ENCODE measurements around the gene NRBP1. TPM values are rescaled to one million over a fixed set of nuclear protein-coding genes. Genes with fewer than 3 reads are reported as not detected.
A peak's percentile ranks its signal among the peaks of the same experiment; 100 is the strongest.

Gene NRBP1
- total RNA-seq (2012; rRNA removed) = 107 and 120 TPM in 2 replicates
- 150 and 155 TPM in 2 replicates for polyA plus RNA-seq (2012; rRNA removed)
- 80.8 and 104 TPM in 2 replicates for polyA plus RNA-seq (2012; cell fraction: cytosol; rRNA removed)
- 110 and 132 TPM in 2 replicates for polyA plus RNA-seq (2012; cell fraction: nucleus; rRNA removed; ENCODE audit: low replicate concordance)
- Bru-seq, nascent RNA = percentile 84 among the genes with signal in this experiment
- percentile 90 among the genes with signal in this experiment for BruChase-seq, experiment 1, labeled RNA remaining after a 6-hour chase
- percentile 85 among the genes with signal in this experiment for BruChase-seq, experiment 2, labeled RNA remaining after a 2-hour chase
- long read RNA-seq, transcript NRBP1-203 (18 exons, 2,163 nt) = major isoform, 10 of 147 reads
- long read RNA-seq, partial matches to known transcripts = 127 of 147 reads
- long read RNA-seq, other reads (novel, unspliced or antisense) = 9 of 147 reads

DNA sequence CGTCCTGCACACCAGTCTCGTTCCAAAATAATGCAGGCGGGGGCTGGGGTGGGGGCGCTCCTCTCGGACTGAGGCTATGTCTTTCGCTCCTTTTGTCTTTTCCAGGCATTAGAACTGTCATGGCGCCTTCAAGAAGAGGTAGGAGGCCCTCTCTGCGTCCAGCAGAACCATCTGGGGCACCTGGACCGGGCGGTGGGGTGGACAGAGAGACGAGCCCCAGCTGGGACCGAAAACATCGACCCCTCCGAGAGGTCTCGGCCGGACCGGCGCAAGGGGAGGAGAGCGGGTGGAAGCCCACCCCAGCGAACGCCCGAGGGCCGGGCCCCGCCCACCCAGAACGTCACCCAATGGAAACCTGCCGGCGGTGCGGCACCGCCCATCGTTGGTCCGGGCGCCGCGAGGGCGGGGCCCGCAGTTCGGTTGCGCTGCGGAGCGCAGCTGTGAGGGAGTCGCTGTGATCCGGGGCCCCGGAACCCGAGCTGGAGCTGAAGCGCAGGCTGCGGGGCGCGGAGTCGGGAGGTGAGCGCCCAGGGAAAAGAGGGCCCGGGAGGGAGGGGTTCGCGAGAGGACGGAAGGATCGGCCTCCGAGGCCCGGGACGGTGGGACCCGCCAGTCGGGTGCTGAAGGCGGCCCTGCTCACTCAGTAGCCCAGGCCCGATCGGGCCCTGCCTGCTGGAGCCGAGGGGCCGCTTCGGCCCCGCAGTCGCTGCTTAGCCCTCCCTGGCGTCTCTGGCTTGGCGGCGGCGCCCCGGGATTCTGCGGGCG is at the start of gene NRBP1:
Gene NRBP1, plus strand, starts transcription at position 419 of the 765 bp plus-strand sequence. CDS start 4,643 bp downstream, outside the sequence.
- peak within 1 kb of the TSS; percentile 86 for H4K91ac ChIP-seq (ENCODE audit: insufficient read depth, low read depth, low read length)
- H2AK9ac ChIP-seq (replicated peaks; ENCODE audit: low read depth, low read length, poor library complexity) = peak within 1 kb of the TSS; percentile 98
- H2BK5ac ChIP-seq (ENCODE audit: low read depth, low read length, poor library complexity, severe bottlenecking) = peak within 1 kb of the TSS; percentile 81
- H4K5ac ChIP-seq (ENCODE audit: low read depth, low read length) = peak within 1 kb of the TSS; percentile 79
- TF ChIP-seq RCOR1 (IDR thresholded peaks at IDR 0.05; ENCODE audit: insufficient replicate concordance, low read length) = peak; percentile 23
- no peak for TF ChIP-seq RAD21 (IDR thresholded peaks at IDR 0.05; ENCODE audit: low read length)
- peak; percentile 74; the same call in 1 of the 2 replicates for TF ChIP-seq MAZ (IDR thresholded peaks at IDR 0.05; ENCODE audit: borderline replicate concordance, low read depth, low read length)
- TF ChIP-seq POLR2A (IDR thresholded peaks at IDR 0.05; ENCODE audit: low read depth, low read length) = peak; percentile 93
- H3K36me3 ChIP-seq (ENCODE audit: control insufficient read depth, insufficient read depth, low read length) = peaks cover 3% of the 10 kb centered on the region; the same call in 1 of the 2 replicates
- peak within 1 kb of the TSS; percentile 81 for H3K4me3 ChIP-seq (ENCODE audit: insufficient read depth, low read depth, low read length)
- peak within 1 kb of the TSS; percentile 97 for H3K14ac ChIP-seq (replicated peaks; ENCODE audit: low read depth, low read length)
- H2AK5ac ChIP-seq (ENCODE audit: low read depth, low read length) = peak within 1 kb of the TSS; percentile 43; the same call in 1 of the 2 replicates
- no TSS peak for BruUV-seq (replicated peaks)
- no peak within 1 kb of the TSS for H2BK20ac ChIP-seq (ENCODE audit: low read depth, low read length)
- peaks cover 41% of the 10 kb centered on the region for H4K20me1 ChIP-seq (ENCODE audit: insufficient read depth, low read length)
- ATAC-seq (ENCODE audit: low read depth) (peak; percentile 92), DNase-seq (peak; percentile 88)
- no peak within 1 kb of the TSS; the same call in 2 of the 3 replicates for H2BK15ac ChIP-seq (ENCODE audit: low read depth, low read length)
- intact Hi-C loops (cut with micrococcal nuclease) = loop anchor here (1.0 kb wide), 1 partner anchor 19 kb away; the partner anchor contains the start of gene PPM1G
- WGBS, 2 experiments (ENCODE audit: extremely low coverage in 2 of 2, insufficient read length in 1 of 2) = 2% methylated on average over 32 of the region's 75 CpGs; no CpG with 5 or more reads in 1 of the 2 experiments
- H3K23ac ChIP-seq (ENCODE audit: low read depth, low read length) = peak within 1 kb of the TSS; percentile 92
- H3K4ac ChIP-seq (ENCODE audit: low read depth, low read length) = peak within 1 kb of the TSS; percentile 85
- H3K27ac ChIP-seq (ENCODE audit: insufficient read depth, low read length) = peak within 1 kb of the TSS; percentile 94
- in situ Hi-C loops (cut with MboI; ENCODE audit: low sequenced_read_pairs) = no loop called here
- peak within 1 kb of the TSS; percentile 46 for H3K18ac ChIP-seq (ENCODE audit: low read depth, low read length)
- dilution Hi-C loops (cut with HindIII; ENCODE audit: low sequenced_read_pairs, unreplicated experiment) = no loop called here
- peaks cover 0 to 36% of the 10 kb centered on the region in 2 experiments; a peak in 2 of 4 replicates for H3K79me1 ChIP-seq (ENCODE audit: low read depth in 1 of 2, low read length in 2 of 2)
- POLR2A ChIA-PET (ENCODE audit: unreplicated experiment) = interaction anchor here (0.9 to 1.1 kb wide), 2 partner anchors 19 to 51 kb away, joined by 3 to 4 read pairs; partner anchors contain the start of gene PPM1G
- peaks cover 8% of the 10 kb centered on the region for H3K4me1 ChIP-seq (ENCODE audit: control insufficient read depth, insufficient read depth, low read length)
- no peaks in the 10 kb centered on the region for H3K9me3 ChIP-seq (ENCODE audit: control insufficient read depth, insufficient read depth, low read length)
- H2BK120ac ChIP-seq (ENCODE audit: low read depth, low read length) = peak within 1 kb of the TSS; percentile 75
- H3K4me2 ChIP-seq (ENCODE audit: low read depth, low read length) = peak within 1 kb of the TSS; percentile 84
- CTCF ChIA-PET = interaction anchor here (1.2 kb wide), 1 partner anchor 20 kb away, joined by 3 read pairs; no protein-coding TSS in a partner anchor
- peak within 1 kb of the TSS; percentile 94 for H2AFZ ChIP-seq (replicated peaks; ENCODE audit: low read length, poor library complexity)
- 0 out of 2 replicates have a peak, but pooled peaks cover 3% of the 10 kb centered on the region for H3K9me1 ChIP-seq (ENCODE audit: insufficient read depth, low read length)
- no peaks in the 10 kb centered on the region for H3K27me3 ChIP-seq (ENCODE audit: control insufficient read depth, insufficient read depth, low read length)
- peak within 1 kb of the TSS; percentile 94 for H3K9ac ChIP-seq (ENCODE audit: low read depth, low read length)
- H4K8ac ChIP-seq (ENCODE audit: low read depth in 2 of 2, low read length in 2 of 2) = peak within 1 kb of the TSS; percentile 66 to 92
- H3K56ac ChIP-seq (ENCODE audit: extremely low read depth, insufficient read depth, low read length) = peak within 1 kb of the TSS; percentile 86

Data from IMR-90 (cell line).